Dermis blood vessel endothelial cell (primary cell): ENCODE measurements around the gene TTLL12. TPM values are rescaled to one million over a fixed set of nuclear protein-coding genes. Genes with fewer than 3 reads are reported as not detected.

Source experiments
- DNase-seq: peaks from one replicate; pipeline ENCODE4 v3.0.0; 2010
- total RNA-seq: library from RNA; depleted of rRNA; stranded (reverse); fragments of >200 nt; gene quantifications from 2 replicates; pipeline ENCODE4 v1.2.3, GENCODE V29; 2014

TTLL12 gene
- total RNA-seq, 1 donor from 2014 or later, result 29.4 TPM

DNA sequence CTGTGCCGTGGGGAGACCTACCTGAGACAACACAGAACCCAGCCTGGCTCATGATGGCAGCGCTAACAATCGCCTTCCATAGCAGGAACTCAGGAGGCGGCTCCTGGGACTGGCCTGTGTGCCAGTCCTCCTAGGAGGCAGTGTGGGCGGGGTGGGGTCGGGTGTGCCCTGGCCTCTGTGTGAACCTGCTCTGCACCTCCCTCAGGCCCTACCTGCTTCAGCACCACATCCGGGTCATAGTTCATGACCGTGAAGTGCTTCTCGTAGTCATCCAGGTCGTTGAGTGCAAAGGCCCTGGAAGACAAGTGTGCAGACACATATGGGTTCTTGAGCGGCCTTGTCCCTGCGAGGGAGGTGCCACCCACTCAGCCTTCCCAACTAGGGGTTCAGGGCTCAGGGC lies 15.3 kb downstream of the TTLL12 start:
- no peak for DNase-seq

- DNase-seq, result no peak
Observed at GRCh38 chr22:43171019-43171491, 15.9 kb downstream of the TTLL12 start.

DNA sequence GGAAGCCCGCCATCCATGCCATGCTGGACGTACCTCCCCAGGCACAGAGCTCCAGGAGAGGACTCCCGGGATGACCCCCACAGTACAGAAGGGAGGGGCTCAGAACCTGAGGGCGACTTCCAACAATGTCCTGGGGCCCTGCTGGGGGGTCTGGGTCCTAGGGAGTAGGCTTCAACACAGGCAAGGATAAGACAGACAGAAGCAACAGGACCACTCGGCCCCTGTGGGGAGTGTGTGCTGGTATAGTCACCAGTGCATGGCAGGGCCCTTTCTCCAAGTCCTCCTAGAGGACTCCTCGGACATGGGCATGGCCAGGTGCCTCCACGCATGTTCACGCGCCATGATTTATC lies 16.8 kb downstream of the TTLL12 start:
- DNase-seq, result no peak

- DNase-seq, result no peak
Observed at GRCh38 chr22:43169310-43170130, 17.4 kb downstream of the TTLL12 start.

GRCh38 chr22:43168471-43169309 lies 18.2 kb downstream of the TTLL12 start:
- DNase-seq, result no peak

GRCh38 chr22:43167001-43167589 lies 19.8 kb downstream of the TTLL12 start:
- DNase-seq, result no peak

- DNase-seq, result no peak
Observed at GRCh38 chr22:43166132-43166930, 20.6 kb downstream of the TTLL12 start.

- DNase-seq, result peak; percentile 26
Observed at GRCh38 chr22:43164636-43165035, 22.3 kb downstream of the TTLL12 start.

GRCh38 chr22:43163241-43163795 lies 23.6 kb downstream of the TTLL12 start:
- no peak for DNase-seq

DNA sequence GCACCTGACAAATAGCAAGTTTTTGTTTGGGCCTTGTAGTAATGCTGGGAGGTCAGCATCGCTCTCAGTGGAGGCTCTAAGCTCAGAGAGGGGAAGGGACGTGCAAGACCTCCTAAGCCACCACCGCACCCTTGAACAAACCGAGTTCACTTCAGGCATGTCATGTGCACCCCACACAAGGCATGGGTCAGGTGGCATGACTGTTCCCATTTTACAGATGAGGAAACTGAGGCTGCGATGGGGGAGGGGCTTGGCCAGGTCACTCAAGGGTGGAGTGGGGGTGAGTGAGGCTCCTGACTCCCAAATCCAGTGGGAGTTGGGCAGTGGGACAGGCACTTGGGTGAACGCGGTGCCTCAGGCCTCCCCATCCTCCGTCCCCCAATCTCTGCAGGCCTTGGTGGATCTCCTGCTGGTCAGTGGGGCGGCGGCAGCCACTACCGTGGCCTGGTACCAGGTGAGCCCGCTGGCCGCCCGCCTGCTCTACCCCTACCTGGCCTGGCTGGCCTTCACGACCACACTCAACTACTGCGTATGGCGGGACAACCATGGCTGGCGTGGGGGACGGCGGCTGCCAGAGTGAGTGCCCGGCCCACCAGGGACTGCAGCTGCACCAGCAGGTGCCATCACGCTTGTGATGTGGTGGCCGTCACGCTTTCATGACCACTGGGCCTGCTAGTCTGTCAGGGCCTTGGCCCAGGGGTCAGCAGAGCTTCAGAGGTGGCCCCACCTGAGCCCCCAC lies 24.4 kb downstream of the TTLL12 start:
- no peak for DNase-seq

DNA sequence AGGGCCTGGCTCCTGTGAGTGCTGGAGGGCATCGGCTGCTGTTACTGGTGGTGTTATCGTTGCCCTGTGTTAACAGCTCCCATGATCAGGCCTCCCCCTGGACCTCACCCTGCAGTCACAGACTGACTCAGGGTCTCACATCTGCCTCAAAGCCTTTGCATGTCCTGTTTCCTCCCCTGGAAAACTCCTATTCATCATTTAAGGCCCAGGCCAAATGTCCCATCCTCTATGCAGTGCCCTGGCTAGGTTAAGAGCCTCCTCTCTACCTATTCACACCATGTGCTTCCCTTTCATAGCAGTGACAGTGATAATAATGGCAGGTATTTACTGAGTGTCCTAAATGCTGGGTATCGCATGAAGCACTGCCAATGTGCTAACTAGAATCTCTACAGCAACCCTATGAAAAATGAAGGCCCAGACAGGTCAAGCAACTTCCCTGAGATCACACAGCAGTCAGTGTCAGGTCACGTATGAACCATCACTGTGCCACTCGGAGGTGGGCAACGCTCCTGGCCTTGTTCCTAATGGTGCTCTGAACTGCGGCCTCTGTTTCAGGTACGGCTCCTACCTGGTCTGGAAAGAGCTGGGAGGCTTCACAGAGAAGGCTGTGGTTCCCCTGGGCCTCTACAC lies 26.3 kb downstream of the TTLL12 start:
- no peak for DNase-seq

DNA sequence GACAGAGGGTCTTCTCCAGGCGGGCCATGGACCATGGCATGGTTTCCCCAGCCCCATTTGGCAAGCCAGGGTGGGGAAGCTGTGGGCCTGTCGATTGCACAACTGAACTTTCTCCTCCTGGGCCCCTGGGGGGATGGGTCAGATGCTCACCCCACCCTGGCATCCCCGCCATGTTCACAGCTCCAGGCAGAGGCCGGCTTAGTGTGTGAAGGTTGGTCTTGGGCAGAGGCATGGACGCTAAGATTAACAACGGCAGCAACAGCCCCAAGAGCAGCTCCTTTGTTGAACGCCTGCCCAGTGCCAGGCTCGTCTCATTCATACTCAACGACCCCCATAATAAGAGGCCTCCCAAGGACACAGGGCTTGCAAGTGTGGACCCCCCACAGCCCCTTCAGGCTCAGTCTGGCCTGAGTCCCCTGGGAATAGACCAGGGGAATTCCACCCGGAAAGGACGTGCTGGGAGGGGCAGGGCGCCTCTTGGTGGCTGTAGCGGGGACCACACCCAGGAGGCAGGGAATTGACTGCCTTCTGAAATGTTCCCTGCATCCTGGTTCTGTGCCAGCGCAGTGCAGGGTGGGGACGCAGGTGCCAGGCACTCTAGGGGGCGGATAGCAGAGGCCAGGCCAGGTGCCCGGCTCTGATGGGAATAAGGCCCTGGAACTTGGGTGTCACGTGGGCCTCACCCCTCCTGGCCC lies 27.3 kb downstream of the TTLL12 start:
- peak; percentile 37 for DNase-seq

GRCh38 chr22:43158778-43159483 lies 28.0 kb downstream of the TTLL12 start:
- no peak for DNase-seq

- DNase-seq, result no peak
Observed at GRCh38 chr22:43157874-43158546, 28.9 kb downstream of the TTLL12 start.

DNA sequence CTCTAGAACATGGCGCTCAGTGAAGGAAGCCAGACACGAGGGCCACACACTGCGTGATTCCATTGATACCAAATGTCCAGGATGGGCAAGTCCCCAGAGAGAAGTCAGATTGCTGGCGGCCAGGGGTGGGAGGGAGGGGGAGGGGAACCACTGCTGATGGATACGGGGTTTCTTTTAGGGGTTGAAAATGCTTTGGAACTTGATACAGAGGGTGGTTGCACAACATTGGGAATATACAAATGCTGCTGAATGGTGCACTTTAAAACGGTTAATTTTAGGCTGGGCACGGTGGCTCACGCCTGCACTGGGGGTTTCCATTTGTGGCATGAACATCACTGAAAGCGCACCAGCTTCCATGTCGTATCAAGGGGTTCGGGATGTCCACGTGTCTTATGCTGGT lies 30.5 kb downstream of the TTLL12 start:
- DNase-seq, result no peak

GRCh38 chr22:43155789-43156188 lies 31.1 kb downstream of the TTLL12 start:
- no peak for DNase-seq

- DNase-seq, result no peak
Observed at GRCh38 chr22:43154887-43155536, 31.9 kb downstream of the TTLL12 start.

DNA sequence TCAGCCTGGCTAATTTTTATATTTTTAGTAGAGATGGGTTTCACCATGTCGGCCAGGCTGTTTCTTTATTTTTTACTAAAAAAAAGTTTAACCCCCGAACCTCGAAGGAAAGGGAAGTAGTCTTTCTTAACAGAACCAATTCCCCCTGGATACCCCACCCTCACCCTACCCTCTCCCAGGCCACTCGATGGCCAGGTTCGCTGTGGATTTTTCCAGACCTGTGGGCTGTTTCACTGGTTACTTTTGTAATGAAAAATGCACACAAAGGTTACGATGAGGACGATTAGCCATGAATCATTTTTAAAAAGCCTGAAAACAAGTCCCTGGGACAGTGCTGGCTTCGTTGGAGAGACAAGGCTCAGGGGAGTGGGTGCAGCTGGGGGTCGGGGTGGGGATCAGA lies 33.0 kb downstream of the TTLL12 start:
- DNase-seq, result no peak
